ENCODE results near the gene GDPD5.

GDPD5 gene

GRCh38 chr11:75389925-75390324 lies 135.8 kb downstream of the GDPD5 start:
- no peak overlapping the region for H3K9ac ChIP-seq (ENCODE audit: low read length)
- H3K36me3 ChIP-seq (ENCODE audit: control insufficient read depth, insufficient read depth, low read length, severe bottlenecking) = no peaks in the 10 kb centered on the region
- no peak for DNase-seq (ENCODE audit: low read depth)
- peaks cover 4% of the 10 kb centered on the region for H3K4me1 ChIP-seq (ENCODE audit: control insufficient read depth, insufficient read depth, low read length)
- no peaks in the 10 kb centered on the region for H3K9me3 ChIP-seq (ENCODE audit: control insufficient read depth, low read length)
- H3K4me3 ChIP-seq (ENCODE audit: low read length) = no peak overlapping the region
- no peaks in the 10 kb centered on the region for H3K27me3 ChIP-seq (replicated peaks; ENCODE audit: control insufficient read depth, insufficient read depth, low read length)

DNA sequence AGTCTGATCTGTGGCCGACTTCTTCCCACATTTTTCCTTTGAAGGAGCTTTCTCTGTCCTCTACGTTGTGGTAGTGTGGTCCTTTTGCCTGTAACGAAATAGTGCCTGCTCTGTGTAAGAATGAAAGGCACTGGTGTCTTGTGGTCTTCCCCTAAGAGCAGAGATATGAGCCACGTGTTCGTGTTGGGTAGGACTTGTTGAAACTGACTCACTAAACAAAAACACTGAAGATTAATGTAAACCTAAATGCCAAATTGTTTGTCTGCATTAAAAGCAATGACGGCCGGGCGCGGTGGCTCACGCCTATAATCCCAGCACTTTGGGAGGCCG lies 136.5 kb downstream of the GDPD5 start:
- H3K27me3 ChIP-seq (replicated peaks; ENCODE audit: control insufficient read depth, insufficient read depth, low read length) = no peaks in the 10 kb centered on the region
- H3K36me3 ChIP-seq (ENCODE audit: control insufficient read depth, insufficient read depth, low read length, severe bottlenecking) = no peaks in the 10 kb centered on the region

DNA sequence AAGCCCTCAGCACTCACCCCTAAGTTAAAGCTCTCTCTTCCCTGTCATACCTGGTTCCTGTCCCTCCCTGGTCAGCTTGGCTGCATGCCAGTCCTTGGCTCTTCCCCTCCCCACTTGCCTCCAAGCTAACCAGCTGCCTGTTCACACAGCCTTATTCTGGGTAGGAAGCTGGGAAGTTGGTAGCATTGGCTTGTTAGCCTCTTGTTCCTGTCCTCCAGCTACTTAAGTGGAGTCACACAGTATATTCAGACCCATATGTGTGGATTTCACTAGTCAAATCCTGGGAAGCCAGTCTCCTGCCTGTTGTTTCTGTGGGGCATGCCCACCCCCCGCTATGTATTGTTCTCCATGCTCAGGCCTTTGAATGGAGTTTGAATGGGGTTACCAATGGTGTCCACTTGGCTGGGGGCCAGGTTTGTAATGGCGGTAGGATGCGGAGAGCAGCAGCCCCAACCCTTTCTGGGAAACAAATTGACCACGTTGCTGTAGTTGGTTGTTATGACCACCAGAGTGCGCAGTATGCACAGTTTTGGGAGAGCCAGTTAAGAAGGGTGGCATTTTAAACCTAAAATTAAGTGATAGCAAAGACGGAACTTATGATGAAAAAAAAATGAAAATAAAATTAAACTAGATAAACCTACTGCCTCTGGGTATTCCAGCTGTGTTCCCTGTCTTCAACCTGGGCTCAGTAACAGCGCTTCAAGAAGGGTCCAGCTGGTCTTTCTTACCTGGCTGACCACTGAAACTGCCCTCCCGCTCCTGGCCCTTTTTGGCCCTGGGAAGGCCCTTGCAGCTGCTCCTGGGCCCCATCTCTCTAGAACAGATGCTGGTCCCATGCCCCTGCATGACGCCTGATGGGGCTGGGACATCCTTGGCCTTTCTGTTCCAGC lies 137.1 kb downstream of the GDPD5 start:
- Histone ChIP-seq H3K9ac (ENCODE audit: low read length) (no peak overlapping the region), H3K4me1 (ENCODE audit: control insufficient read depth, insufficient read depth, low read length) (peaks cover 4% of the 10 kb centered on the region), H3K27me3 (replicated peaks; ENCODE audit: control insufficient read depth, insufficient read depth, low read length) (no peaks in the 10 kb centered on the region), H3K4me3 (ENCODE audit: low read length) (no peak overlapping the region), H3K36me3 (ENCODE audit: control insufficient read depth, insufficient read depth, low read length, severe bottlenecking) (no peaks in the 10 kb centered on the region), H3K9me3 (ENCODE audit: control insufficient read depth, low read length) (no peaks in the 10 kb centered on the region)
- peak; percentile 91 for DNase-seq (ENCODE audit: low read depth)

More for the DNA sequence above, 136.5 kb downstream of the GDPD5 start:
- H3K4me1 ChIP-seq (ENCODE audit: control insufficient read depth, insufficient read depth, low read length) = peaks cover 4% of the 10 kb centered on the region
- no peak overlapping the region for H3K4me3 ChIP-seq (ENCODE audit: low read length)
- DNase-seq (ENCODE audit: low read depth) = no peak
- H3K9ac ChIP-seq (ENCODE audit: low read length) = no peak overlapping the region
- no peaks in the 10 kb centered on the region for H3K9me3 ChIP-seq (ENCODE audit: control insufficient read depth, low read length)

- Histone ChIP-seq H3K9me3 (ENCODE audit: control insufficient read depth, low read length) (no peaks in the 10 kb centered on the region), H3K36me3 (ENCODE audit: control insufficient read depth, insufficient read depth, low read length, severe bottlenecking) (no peaks in the 10 kb centered on the region), H3K27me3 (replicated peaks; ENCODE audit: control insufficient read depth, insufficient read depth, low read length) (no peaks in the 10 kb centered on the region), H3K9ac (ENCODE audit: low read length) (no peak overlapping the region), H3K4me1 (ENCODE audit: control insufficient read depth, insufficient read depth, low read length) (peaks cover 4% of the 10 kb centered on the region), H3K4me3 (ENCODE audit: low read length) (no peak overlapping the region)
- no peak for DNase-seq (ENCODE audit: low read depth)
Measured at GRCh38 chr11:75387736-75388294, 137.9 kb downstream of the GDPD5 start.

DNA sequence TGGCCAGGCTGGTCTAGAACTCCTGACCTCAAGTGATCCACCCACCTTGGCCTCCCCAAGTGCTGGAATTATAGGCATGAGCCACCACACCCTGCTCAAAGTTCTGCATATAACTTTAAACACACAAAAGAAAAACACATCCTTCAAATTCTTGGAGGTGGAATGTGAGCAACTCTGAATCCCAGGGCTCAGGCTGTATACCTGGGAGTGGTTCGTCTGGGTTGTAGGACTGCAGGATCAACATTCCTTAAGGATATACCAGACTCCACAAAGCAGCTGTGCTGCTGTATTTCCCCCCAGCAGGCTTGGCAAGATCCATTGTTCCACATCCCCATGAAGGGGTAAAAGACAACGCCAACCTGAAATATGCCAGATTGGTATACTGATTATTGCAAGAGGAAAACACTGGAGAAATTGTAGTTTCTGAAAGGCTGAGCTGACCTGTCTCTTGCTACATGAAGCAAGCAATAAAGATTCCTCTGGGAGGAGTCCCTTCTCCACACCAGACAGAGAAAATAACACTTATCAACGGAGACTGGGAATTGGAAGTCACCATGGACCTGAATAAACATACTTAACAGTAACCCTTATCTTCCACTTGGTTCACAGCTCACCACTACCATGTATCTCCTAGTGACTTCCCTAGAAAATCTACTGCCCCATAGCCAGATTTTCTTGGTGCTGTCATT lies 138.7 kb downstream of the GDPD5 start:
- Histone ChIP-seq H3K9ac (ENCODE audit: low read length) (no peak overlapping the region), H3K4me3 (ENCODE audit: low read length) (no peak overlapping the region), H3K36me3 (ENCODE audit: control insufficient read depth, insufficient read depth, low read length, severe bottlenecking) (no peaks in the 10 kb centered on the region), H3K4me1 (ENCODE audit: control insufficient read depth, insufficient read depth, low read length) (peaks cover 4% of the 10 kb centered on the region), H3K9me3 (ENCODE audit: control insufficient read depth, low read length) (no peaks in the 10 kb centered on the region), H3K27me3 (replicated peaks; ENCODE audit: control insufficient read depth, insufficient read depth, low read length) (no peaks in the 10 kb centered on the region)
- no peak for DNase-seq (ENCODE audit: low read depth)

Measured in adipocyte (in vitro differentiated cells).